ENCODE measurements around the gene TMEM208.

TMEM208 gene

GRCh38 chr16:67210069-67210937, 16.6 kb upstream of the TMEM208 start:
- DNase-seq = no peak

DNA sequence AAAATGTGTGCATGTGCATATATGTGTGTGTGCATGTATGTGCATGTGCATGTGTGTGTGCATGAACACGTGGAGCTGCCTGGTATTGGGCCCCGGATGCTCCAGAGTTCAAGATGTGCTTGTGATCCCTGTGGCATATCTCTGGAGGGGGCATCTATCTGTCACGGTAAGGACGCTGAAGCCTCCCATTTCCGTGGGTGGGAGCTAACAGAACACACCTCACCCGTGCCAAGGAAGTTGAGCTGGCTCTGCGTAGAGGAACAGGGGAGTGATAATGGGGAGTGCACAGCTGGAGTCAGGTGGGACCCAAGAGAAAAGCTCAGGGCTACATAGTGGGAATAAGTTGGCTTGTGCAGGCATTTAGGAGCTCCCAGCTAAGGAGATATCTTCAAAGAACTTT, 15.3 kb upstream of the TMEM208 start:
- no peak for DNase-seq

- no peak for DNase-seq
These were observed 14.2 kb upstream of the TMEM208 start for GRCh38 chr16:67212766-67213165.

GRCh38 chr16:67213197-67214019, 13.5 kb upstream of the TMEM208 start:
- DNase-seq = no peak

GRCh38 chr16:67215706-67216105, 11.2 kb upstream of the TMEM208 start:
- DNase-seq = no peak

DNA sequence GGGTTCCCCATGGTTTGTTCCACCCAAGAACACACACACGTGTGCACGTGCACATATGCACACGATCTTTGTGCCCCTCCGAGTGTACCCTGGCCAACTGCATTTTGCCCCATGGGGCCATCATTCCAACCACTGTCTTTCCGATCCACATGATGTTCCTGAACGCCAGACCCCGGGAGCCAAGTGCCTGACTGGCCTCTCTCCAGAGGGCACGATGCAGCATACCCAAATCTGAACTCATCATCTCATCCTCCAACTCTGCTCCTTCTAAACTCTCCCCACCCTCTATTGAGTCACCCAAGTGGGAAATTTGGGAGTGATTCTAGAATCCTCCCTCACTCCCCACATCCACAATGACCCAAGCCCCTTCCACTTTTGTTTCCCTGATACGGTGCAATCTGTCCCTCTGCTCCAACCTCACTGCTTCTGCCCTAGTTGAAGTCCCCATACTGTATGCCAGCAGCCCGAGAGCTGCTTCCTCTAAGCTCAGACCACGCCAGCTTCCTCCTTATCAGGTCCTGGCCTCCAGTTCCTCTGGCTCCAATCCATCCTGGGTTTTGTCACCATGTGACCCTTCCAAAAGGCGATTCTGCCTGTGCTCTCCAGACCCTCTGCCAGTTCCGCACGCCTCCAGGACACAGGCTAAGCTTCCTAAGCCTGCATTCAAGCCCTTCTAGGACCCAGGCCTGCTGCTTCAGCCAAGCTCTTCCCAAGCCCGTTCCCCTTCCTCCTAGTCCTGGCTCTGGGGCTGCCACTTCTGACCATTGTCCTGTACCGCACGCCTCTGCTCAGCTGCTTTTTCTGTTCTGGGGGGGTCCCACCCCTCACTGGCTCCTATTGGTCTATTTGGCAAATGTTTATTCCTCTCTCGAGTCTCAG, 10.1 kb upstream of the TMEM208 start:
- DNase-seq = no peak

DNA sequence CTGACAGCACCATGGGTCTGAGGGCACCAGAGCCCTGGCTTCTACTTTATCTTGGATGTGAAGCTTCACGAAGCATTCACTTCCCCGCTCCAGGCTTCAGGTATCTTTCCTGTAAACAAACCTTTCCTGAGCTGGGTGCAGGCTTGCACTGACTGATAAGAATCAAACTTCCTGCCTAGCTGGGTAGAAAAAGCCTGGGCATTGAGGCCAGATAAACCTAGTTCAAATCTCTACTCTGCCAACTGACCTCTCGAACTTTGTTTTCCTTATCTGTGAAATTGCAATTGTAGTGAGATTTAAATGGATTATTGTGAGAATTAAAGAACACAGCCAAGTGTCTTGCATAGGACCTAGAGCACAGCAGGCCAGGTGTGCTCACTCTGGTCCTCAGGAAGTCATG, 2.9 kb upstream of the TMEM208 start:
- DNase-seq = no peak

- DNase-seq = no peak
These were observed 581 bp upstream of the TMEM208 start for GRCh38 chr16:67226295-67226803.

- DNase-seq = no peak
These were observed 614 bp downstream of the TMEM208 start for GRCh38 chr16:67227567-67227921.

DNA sequence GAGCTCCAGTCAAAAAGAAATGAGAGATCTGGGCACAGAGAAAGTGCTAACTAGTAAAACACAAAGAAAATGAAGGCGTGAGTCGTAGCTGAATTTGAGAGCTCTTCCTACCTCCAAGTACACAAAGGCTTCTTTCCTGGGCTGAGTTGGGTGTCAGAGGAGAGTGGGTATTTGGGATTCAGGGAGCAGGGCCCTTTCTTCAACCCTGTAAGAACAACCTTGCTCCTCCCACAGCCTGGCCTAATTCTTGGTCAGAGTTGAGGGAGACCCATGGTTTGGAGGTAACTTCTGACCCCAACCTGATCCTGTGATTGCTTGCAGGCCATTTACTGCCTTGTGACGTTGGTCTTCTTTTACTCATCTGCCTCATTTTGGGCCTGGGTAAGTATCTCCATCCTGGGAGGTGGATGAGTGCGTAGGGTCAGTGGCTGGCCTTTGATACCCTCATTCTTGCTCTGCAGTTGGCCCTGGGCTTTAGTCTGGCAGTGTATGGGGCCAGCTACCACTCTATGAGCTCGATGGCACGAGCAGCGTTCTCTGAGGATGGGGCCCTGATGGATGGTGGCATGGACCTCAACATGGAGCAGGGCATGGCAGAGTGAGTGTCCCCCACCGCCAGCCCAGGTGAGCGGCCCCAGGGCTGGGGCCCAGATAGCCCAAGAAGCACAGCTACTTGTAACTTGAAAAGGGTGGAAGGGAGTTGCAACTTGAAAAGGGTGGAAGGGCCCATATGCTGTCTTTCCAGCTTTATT, 1.3 kb downstream of the TMEM208 start:
- DNase-seq = no peak

- DNase-seq = no peak
These were observed 2.0 kb downstream of the TMEM208 start for GRCh38 chr16:67228905-67229304.

- no peak for DNase-seq
These were observed 3.2 kb downstream of the TMEM208 start for GRCh38 chr16:67229906-67230808.

- DNase-seq = no peak
These were observed 4.1 kb downstream of the TMEM208 start for GRCh38 chr16:67230809-67231660.

- no peak for DNase-seq
These were observed 6.7 kb downstream of the TMEM208 start for GRCh38 chr16:67233596-67233995.

DNA sequence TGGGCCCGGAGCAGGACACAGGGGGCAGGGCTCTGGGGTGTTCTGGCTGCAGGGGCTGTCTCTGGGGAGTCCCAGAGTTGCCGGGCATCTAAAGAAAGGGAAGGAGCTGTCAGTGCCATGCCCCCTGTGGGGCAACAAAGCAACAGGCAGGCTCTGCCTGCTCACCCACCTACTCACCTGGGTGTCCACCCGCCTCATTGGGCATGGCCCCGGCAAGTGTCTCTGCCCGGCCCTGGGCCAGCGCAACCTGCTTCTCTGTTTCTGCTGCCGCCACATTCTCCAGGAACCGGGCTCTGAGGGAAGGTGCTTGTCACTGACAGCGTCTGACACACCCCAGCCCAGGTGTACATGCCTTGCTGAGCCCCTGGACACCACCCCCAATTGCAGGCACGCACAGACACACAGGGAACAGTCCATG, 7.3 kb downstream of the TMEM208 start:
- DNase-seq = no peak

GRCh38 chr16:67235816-67236562, 9.1 kb downstream of the TMEM208 start:
- DNase-seq = no peak

GRCh38 chr16:67236563-67237395, 9.8 kb downstream of the TMEM208 start:
- peak; percentile 84 to 89 for DNase-seq

Measured in stimulated activated CD4-positive, alpha-beta T cell treated with anti-CD3 and anti-CD28 coated beads, Interleukin-2, amount 100 ng/mL, for 48 hours (primary cell).